ENCODE results near the gene TMEM263.

DNA sequence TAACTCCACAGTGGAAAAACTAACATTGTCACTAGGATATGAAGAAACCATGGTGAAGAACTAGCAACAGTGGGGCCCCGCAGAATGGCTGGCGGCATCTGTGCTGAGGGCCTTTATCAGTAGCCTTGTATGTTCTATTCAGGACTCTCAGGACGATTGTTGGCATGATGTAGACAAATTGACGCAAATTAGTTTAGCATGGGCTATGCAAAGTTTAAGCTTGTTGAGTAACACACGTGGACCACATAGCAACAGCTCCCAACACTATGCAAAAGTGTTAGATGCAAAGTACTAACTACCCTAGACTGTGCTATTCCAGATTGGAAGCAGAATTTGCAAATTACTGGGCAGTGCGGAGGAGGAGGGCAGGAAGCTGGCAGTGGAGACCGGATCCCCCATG lies 38.2 kb upstream of the TMEM263 start:
- TF ChIP-seq CTCF (conservative IDR thresholded peaks at IDR 0.05; ENCODE audit: low read depth in 2 of 2) (no peak), EZH2phosphoT487 (IDR thresholded peaks at IDR 0.05; ENCODE audit: unreplicated experiment) (no peak), CREB1 (CRISPR knock-in tag; IDR thresholded peaks at IDR 0.05; ENCODE audit: low read depth) (no peak), EZH2 (IDR thresholded peaks at IDR 0.05; ENCODE audit: low read depth, unreplicated experiment) (no peak), POLR2AphosphoS5 (IDR thresholded peaks at IDR 0.05; ENCODE audit: low read depth) (no peak), ZNF114 (CRISPR knock-in tag; IDR thresholded peaks at IDR 0.05) (no peak)
- TF ChIP-seq, protein P1, sequence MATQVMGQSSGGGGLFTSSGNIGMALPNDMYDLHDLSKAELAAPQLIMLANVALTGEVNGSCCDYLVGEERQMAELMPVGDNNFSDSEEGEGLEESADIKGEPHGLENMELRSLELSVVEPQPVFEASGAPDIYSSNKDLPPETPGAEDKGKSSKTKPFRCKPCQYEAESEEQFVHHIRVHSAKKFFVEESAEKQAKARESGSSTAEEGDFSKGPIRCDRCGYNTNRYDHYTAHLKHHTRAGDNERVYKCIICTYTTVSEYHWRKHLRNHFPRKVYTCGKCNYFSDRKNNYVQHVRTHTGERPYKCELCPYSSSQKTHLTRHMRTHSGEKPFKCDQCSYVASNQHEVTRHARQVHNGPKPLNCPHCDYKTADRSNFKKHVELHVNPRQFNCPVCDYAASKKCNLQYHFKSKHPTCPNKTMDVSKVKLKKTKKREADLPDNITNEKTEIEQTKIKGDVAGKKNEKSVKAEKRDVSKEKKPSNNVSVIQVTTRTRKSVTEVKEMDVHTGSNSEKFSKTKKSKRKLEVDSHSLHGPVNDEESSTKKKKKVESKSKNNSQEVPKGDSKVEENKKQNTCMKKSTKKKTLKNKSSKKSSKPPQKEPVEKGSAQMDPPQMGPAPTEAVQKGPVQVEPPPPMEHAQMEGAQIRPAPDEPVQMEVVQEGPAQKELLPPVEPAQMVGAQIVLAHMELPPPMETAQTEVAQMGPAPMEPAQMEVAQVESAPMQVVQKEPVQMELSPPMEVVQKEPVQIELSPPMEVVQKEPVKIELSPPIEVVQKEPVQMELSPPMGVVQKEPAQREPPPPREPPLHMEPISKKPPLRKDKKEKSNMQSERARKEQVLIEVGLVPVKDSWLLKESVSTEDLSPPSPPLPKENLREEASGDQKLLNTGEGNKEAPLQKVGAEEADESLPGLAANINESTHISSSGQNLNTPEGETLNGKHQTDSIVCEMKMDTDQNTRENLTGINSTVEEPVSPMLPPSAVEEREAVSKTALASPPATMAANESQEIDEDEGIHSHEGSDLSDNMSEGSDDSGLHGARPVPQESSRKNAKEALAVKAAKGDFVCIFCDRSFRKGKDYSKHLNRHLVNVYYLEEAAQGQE (IDR thresholded peaks at IDR 0.05; ENCODE audit: unreplicated experiment), result no peak
- TF ChIP-seq, protein P2, sequence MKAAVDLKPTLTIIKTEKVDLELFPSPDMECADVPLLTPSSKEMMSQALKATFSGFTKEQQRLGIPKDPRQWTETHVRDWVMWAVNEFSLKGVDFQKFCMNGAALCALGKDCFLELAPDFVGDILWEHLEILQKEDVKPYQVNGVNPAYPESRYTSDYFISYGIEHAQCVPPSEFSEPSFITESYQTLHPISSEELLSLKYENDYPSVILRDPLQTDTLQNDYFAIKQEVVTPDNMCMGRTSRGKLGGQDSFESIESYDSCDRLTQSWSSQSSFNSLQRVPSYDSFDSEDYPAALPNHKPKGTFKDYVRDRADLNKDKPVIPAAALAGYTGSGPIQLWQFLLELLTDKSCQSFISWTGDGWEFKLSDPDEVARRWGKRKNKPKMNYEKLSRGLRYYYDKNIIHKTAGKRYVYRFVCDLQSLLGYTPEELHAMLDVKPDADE (IDR thresholded peaks at IDR 0.05), result no peak

Measured in GM23338 (cell line).